ENCODE data around the gene SPTLC1.
"Not testable (repeated sequence)": the region's sequence is repeated elsewhere in the genome, so short reads cannot be mapped to it uniquely, and the experiment has no call there.

Gene SPTLC1

GRCh38 chr9:92036756-92037155, 78.5 kb downstream of the SPTLC1 start:
- no peak overlapping the region for H3K27ac Mint-ChIP-seq

DNA sequence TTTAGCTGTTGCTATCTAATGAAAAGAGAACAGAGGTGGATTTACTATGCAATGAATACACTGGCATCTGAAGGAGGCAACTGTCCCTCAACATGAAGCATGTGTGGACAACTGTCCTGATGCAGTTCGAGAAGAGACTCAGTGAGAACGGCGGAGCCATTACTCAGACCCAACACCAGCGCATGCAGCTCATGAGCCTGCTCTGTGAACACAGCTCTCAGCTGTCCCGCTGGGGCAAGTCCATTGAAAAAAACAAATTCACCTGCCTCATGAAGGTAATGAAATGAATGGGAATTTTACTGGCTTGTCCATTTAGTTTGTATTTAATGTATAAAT, 78.8 kb downstream of the SPTLC1 start:
- no peak overlapping the region for H3K27ac Mint-ChIP-seq
- no peak overlapping the region for H3K4me3 Mint-ChIP-seq
- no peaks in the 10 kb centered on the region for H3K4me1 Mint-ChIP-seq (ENCODE audit: low read depth)
- no peaks in the 10 kb centered on the region for H3K27me3 Mint-ChIP-seq (ENCODE audit: low read depth)
- H3K9me3 Mint-ChIP-seq = no peaks in the 10 kb centered on the region
- H3K36me3 Mint-ChIP-seq (ENCODE audit: low read depth) = peaks cover 48% of the 10 kb centered on the region

More at GRCh38 chr9:92036756-92037155, 78.5 kb downstream of the SPTLC1 start:
- Mint-ChIP-seq H3K9me3 (peaks cover 2% of the 10 kb centered on the region), H3K4me1 (ENCODE audit: low read depth) (no peaks in the 10 kb centered on the region), H3K36me3 (ENCODE audit: low read depth) (peaks cover 48% of the 10 kb centered on the region), H3K4me3 (no peak overlapping the region), H3K27me3 (ENCODE audit: low read depth) (no peaks in the 10 kb centered on the region)

- Mint-ChIP-seq H3K4me3 (no peak overlapping the region), H3K9me3 (no peaks in the 10 kb centered on the region), H3K27me3 (ENCODE audit: low read depth) (no peaks in the 10 kb centered on the region), H3K36me3 (ENCODE audit: low read depth) (peaks cover 46% of the 10 kb centered on the region), H3K4me1 (ENCODE audit: low read depth) (no peaks in the 10 kb centered on the region), H3K27ac (no peak overlapping the region)
These were observed 79.4 kb downstream of the SPTLC1 start for GRCh38 chr9:92035687-92036410.

- peaks cover 45% of the 10 kb centered on the region for H3K36me3 Mint-ChIP-seq (ENCODE audit: low read depth)
- no peaks in the 10 kb centered on the region for H3K9me3 Mint-ChIP-seq
- no peaks in the 10 kb centered on the region for H3K4me1 Mint-ChIP-seq (ENCODE audit: low read depth)
- no peaks in the 10 kb centered on the region for H3K27me3 Mint-ChIP-seq (ENCODE audit: low read depth)
- H3K4me3 Mint-ChIP-seq = no peak overlapping the region
- H3K27ac Mint-ChIP-seq = no peak overlapping the region
These were observed 80.1 kb downstream of the SPTLC1 start for GRCh38 chr9:92035146-92035545.

- no peak overlapping the region for H3K27ac Mint-ChIP-seq
- no peaks in the 10 kb centered on the region for H3K4me1 Mint-ChIP-seq (ENCODE audit: low read depth)
- H3K9me3 Mint-ChIP-seq = no peaks in the 10 kb centered on the region
- H3K36me3 Mint-ChIP-seq (ENCODE audit: low read depth) = peaks cover 45% of the 10 kb centered on the region
- no peaks in the 10 kb centered on the region for H3K27me3 Mint-ChIP-seq (ENCODE audit: low read depth)
- H3K4me3 Mint-ChIP-seq = no peak overlapping the region
These were observed 81.2 kb downstream of the SPTLC1 start for GRCh38 chr9:92033991-92034390.

- Mint-ChIP-seq H3K4me1 (ENCODE audit: low read depth) (no peaks in the 10 kb centered on the region), H3K4me3 (no peak overlapping the region), H3K27me3 (ENCODE audit: low read depth) (no peaks in the 10 kb centered on the region), H3K9me3 (no peaks in the 10 kb centered on the region), H3K36me3 (ENCODE audit: low read depth) (peaks cover 40% of the 10 kb centered on the region), H3K27ac (no peak overlapping the region)
These were observed 81.9 kb downstream of the SPTLC1 start for GRCh38 chr9:92033307-92033706.

GRCh38 chr9:92032891-92033290, 82.3 kb downstream of the SPTLC1 start:
- Mint-ChIP-seq H3K27ac (no peak overlapping the region), H3K27me3 (ENCODE audit: low read depth) (no peaks in the 10 kb centered on the region), H3K9me3 (no peaks in the 10 kb centered on the region), H3K4me3 (no peak overlapping the region), H3K4me1 (ENCODE audit: low read depth) (no peaks in the 10 kb centered on the region), H3K36me3 (ENCODE audit: low read depth) (peaks cover 38% of the 10 kb centered on the region)

- H3K4me3 Mint-ChIP-seq = no peak overlapping the region
- H3K27ac Mint-ChIP-seq = no peak overlapping the region
- peaks cover 2% of the 10 kb centered on the region for H3K4me1 Mint-ChIP-seq (ENCODE audit: low read depth)
- no peaks in the 10 kb centered on the region for H3K9me3 Mint-ChIP-seq
- peaks cover 28% of the 10 kb centered on the region for H3K36me3 Mint-ChIP-seq (ENCODE audit: low read depth)
- H3K27me3 Mint-ChIP-seq (ENCODE audit: low read depth) = no peaks in the 10 kb centered on the region
These were observed 84.8 kb downstream of the SPTLC1 start for GRCh38 chr9:92030367-92030766.

- Mint-ChIP-seq H3K27me3 (ENCODE audit: low read depth) (no peaks in the 10 kb centered on the region), H3K4me1 (ENCODE audit: low read depth) (peaks cover 2% of the 10 kb centered on the region), H3K27ac (no peak overlapping the region), H3K9me3 (no peaks in the 10 kb centered on the region), H3K36me3 (ENCODE audit: low read depth) (peaks cover 22% of the 10 kb centered on the region), H3K4me3 (no peak overlapping the region)
These were observed 85.7 kb downstream of the SPTLC1 start for GRCh38 chr9:92029553-92029952.

GRCh38 chr9:92026206-92027002, 88.8 kb downstream of the SPTLC1 start:
- Mint-ChIP-seq H3K27me3 (ENCODE audit: low read depth) (no peaks in the 10 kb centered on the region), H3K36me3 (ENCODE audit: low read depth) (peaks cover 11% of the 10 kb centered on the region), H3K9me3 (peaks cover 26% of the 10 kb centered on the region), H3K4me1 (ENCODE audit: low read depth) (peaks cover 2% of the 10 kb centered on the region), H3K27ac (no peak overlapping the region), H3K4me3 (no peak overlapping the region)

DNA sequence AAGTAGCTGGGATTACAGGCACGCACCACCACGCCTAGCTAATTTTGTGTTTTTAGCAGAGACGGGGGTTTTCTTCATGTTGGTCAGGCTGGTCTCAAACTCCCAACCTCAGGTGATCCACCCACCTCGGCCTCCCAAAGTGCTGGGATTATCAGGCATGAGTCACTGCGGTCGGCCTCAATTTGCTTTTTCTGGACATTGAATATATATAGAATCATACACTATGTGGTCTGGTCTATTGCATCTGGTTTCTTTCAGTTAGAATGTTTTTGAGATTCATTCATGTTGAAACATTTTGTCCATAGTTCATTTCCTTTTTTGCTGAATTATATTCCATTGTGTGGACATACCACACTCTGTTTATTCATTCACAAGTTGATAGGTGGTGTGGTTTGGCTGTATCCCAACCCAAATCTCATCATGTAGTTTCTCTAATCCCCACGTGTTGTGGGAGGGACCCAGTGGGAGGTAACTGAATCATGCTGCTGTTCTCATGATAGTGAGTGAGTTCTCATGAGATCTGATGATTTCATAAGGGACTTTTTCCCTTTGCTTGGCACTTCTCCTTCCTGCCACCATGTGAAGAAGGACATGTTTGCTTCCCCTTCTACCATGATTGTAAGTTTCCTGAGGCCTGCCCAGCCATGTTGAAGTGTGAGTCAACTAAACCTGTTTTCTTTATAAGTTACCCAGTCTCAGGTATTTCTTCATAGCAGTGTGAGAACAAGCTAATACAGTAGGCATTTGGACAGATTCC, 93.2 kb downstream of the SPTLC1 start:
- H3K27ac Mint-ChIP-seq = not testable (repeated sequence)

GRCh38 chr9:92019658-92020057, 95.6 kb downstream of the SPTLC1 start:
- H3K27me3 Mint-ChIP-seq (ENCODE audit: low read depth) = peaks cover 6% of the 10 kb centered on the region
- H3K27ac Mint-ChIP-seq = no peak overlapping the region
- peaks cover 1% of the 10 kb centered on the region for H3K36me3 Mint-ChIP-seq (ENCODE audit: low read depth)
- H3K4me1 Mint-ChIP-seq (ENCODE audit: low read depth) = no peaks in the 10 kb centered on the region
- H3K4me3 Mint-ChIP-seq = no peak overlapping the region
- peaks cover 29% of the 10 kb centered on the region for H3K9me3 Mint-ChIP-seq

More for the DNA sequence above, 93.2 kb downstream of the SPTLC1 start:
- H3K36me3 Mint-ChIP-seq (ENCODE audit: low read depth); H3K27me3 Mint-ChIP-seq (ENCODE audit: low read depth); H3K4me3 Mint-ChIP-seq; H3K4me1 Mint-ChIP-seq (ENCODE audit: low read depth): not testable (repeated sequence)
- H3K9me3 Mint-ChIP-seq = peaks cover 29% of the 10 kb centered on the region

- peaks cover 4% of the 10 kb centered on the region for H3K9me3 Mint-ChIP-seq
These were observed 104.3 kb downstream of the SPTLC1 start for GRCh38 chr9:92010705-92011536.

DNA sequence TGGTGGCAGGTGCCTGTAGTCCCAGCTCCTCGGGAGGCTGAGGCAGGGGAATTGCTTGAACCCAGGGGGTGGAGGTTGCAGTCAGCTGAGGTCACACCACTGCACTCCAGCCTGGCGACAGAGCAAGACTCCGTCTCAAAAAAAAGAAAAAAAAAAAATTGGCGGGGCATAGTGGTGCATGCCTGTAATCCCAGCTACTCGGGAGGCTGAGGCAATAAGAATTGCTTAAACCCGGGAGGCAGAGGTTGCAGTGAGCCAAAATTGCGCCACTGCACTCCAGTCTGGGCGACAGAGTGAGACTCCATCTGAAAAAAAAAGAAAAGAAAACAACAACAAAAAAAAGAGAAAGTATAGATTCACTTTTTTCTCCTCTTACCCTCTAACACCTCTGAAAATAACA, 105.0 kb downstream of the SPTLC1 start:
- H3K4me1 Mint-ChIP-seq (ENCODE audit: low read depth); H3K36me3 Mint-ChIP-seq (ENCODE audit: low read depth); H3K27ac Mint-ChIP-seq; H3K9me3 Mint-ChIP-seq; H3K4me3 Mint-ChIP-seq: not testable (repeated sequence)
- peaks cover 41% of the 10 kb centered on the region for H3K27me3 Mint-ChIP-seq (ENCODE audit: low read depth)

More at GRCh38 chr9:92010705-92011536, 104.3 kb downstream of the SPTLC1 start:
- Mint-ChIP-seq H3K4me3 (no peak overlapping the region), H3K36me3 (ENCODE audit: low read depth) (no peaks in the 10 kb centered on the region), H3K27me3 (ENCODE audit: low read depth) (peaks cover 41% of the 10 kb centered on the region), H3K4me1 (ENCODE audit: low read depth) (no peaks in the 10 kb centered on the region), H3K27ac (no peak overlapping the region)
